Measurements from ENCODE around the gene OR11H6.
"Not testable (repeated sequence)": the region's sequence is repeated elsewhere in the genome, so short reads cannot be mapped to it uniquely, and the experiment has no call there.

Gene OR11H6

GRCh38 chr14:20204721-20205120 is 18.8 kb upstream of the OR11H6 start:
- DNase-seq (ENCODE audit: low read depth in 1 of 2, low spot score in 1 of 2), result peak in 1 of 2 experiments; percentile 40
- no peak overlapping the region for H3K27ac ChIP-seq (replicated peaks)
- TF ChIP-seq CTCF (IDR thresholded peaks at IDR 0.05; ENCODE audit: insufficient read depth, low read length), result no peak
- TF ChIP-seq SPI1 (IDR thresholded peaks at IDR 0.05; ENCODE audit: borderline replicate concordance, low read depth), result 0 out of 2 replicates have a peak, but pooled peaks have one; percentile 9
- H3K4me3 ChIP-seq (replicated peaks; ENCODE audit: insufficient read depth, low read length), result no peak overlapping the region
- no peaks in the 10 kb centered on the region for H3K27me3 ChIP-seq (ENCODE audit: insufficient read depth, poor library complexity, severe bottlenecking)

GRCh38 chr14:20209595-20209994 is 13.9 kb upstream of the OR11H6 start:
- H3K27me3 ChIP-seq (ENCODE audit: insufficient read depth, poor library complexity, severe bottlenecking), result no peaks in the 10 kb centered on the region
- no peak for DNase-seq (ENCODE audit: low read depth in 1 of 2, low spot score in 1 of 2)
- H3K4me3 ChIP-seq (replicated peaks; ENCODE audit: insufficient read depth, low read length), result no peak overlapping the region
- no peak overlapping the region for H3K27ac ChIP-seq (replicated peaks)
- TF ChIP-seq CTCF (IDR thresholded peaks at IDR 0.05; ENCODE audit: insufficient read depth, low read length) (no peak), GABPA (IDR thresholded peaks at IDR 0.05; ENCODE audit: low read depth) (no peak), SPI1 (IDR thresholded peaks at IDR 0.05; ENCODE audit: borderline replicate concordance, low read depth) (no peak), POLR2AphosphoS5 (IDR thresholded peaks at IDR 0.05; ENCODE audit: low read depth) (no peak)
- TF ChIP-seq, protein P1, sequence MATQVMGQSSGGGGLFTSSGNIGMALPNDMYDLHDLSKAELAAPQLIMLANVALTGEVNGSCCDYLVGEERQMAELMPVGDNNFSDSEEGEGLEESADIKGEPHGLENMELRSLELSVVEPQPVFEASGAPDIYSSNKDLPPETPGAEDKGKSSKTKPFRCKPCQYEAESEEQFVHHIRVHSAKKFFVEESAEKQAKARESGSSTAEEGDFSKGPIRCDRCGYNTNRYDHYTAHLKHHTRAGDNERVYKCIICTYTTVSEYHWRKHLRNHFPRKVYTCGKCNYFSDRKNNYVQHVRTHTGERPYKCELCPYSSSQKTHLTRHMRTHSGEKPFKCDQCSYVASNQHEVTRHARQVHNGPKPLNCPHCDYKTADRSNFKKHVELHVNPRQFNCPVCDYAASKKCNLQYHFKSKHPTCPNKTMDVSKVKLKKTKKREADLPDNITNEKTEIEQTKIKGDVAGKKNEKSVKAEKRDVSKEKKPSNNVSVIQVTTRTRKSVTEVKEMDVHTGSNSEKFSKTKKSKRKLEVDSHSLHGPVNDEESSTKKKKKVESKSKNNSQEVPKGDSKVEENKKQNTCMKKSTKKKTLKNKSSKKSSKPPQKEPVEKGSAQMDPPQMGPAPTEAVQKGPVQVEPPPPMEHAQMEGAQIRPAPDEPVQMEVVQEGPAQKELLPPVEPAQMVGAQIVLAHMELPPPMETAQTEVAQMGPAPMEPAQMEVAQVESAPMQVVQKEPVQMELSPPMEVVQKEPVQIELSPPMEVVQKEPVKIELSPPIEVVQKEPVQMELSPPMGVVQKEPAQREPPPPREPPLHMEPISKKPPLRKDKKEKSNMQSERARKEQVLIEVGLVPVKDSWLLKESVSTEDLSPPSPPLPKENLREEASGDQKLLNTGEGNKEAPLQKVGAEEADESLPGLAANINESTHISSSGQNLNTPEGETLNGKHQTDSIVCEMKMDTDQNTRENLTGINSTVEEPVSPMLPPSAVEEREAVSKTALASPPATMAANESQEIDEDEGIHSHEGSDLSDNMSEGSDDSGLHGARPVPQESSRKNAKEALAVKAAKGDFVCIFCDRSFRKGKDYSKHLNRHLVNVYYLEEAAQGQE (IDR thresholded peaks at IDR 0.05; ENCODE audit: insufficient replicate concordance, low read depth), result no peak

DNA sequence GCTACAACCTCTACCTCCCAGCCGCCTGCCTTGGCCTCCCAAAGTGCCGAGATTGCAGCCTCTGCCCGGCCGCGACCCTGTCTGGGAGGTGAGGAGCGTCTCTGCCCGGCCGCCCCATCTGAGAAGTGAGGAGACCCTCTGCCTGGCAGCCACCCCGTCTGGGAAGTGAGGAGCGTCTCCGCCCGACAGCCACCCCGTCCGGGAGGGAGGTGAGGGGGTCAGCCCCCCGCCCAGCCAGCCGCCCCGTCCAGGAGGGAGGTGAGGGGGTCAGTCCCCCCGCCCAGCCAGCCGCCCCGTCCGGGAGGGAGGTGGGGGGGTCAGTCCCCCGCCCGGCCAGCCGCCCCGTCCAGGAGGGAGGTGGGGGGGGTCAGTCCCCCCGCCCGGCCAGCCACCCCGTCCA is 11.1 kb upstream of the OR11H6 start:
- not testable (repeated sequence) for H3K27me3 ChIP-seq (ENCODE audit: insufficient read depth, poor library complexity, severe bottlenecking); DNase-seq (ENCODE audit: low read depth in 1 of 2, low spot score in 1 of 2); H3K27ac ChIP-seq (replicated peaks); H3K4me3 ChIP-seq (replicated peaks; ENCODE audit: insufficient read depth, low read length)

DNA sequence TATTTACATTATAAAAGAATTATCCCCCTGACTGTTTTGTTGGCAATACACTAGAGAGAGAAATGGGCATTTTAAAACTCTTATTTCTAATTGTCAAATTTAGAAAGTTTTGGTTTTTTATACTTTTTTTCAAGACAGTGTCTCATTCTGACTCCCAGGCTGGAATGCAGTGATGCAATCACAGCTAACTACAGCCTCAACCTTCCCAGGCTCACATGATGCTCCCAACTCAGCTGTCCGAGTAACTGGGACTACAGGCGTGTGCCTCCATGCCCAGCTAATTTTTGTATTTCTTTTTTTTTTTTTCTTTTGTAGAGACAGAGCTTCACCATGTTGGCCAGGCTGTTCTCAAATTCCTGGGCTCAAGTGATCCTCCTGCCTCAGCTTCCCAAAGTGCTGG is 8.3 kb upstream of the OR11H6 start:
- no peak for TF ChIP-seq POLR2AphosphoS5 (IDR thresholded peaks at IDR 0.05; ENCODE audit: low read depth)
- no peak for TF ChIP-seq GABPA (IDR thresholded peaks at IDR 0.05; ENCODE audit: low read depth)
- TF ChIP-seq, protein P1 (IDR thresholded peaks at IDR 0.05; ENCODE audit: insufficient replicate concordance, low read depth), result no peak
- no peak for TF ChIP-seq SPI1 (IDR thresholded peaks at IDR 0.05; ENCODE audit: borderline replicate concordance, low read depth)
- no peak for TF ChIP-seq CTCF (IDR thresholded peaks at IDR 0.05; ENCODE audit: insufficient read depth, low read length)
- DNase-seq (ENCODE audit: low read depth in 1 of 2, low spot score in 1 of 2), result no peak
- Histone ChIP-seq H3K4me3 (replicated peaks; ENCODE audit: insufficient read depth, low read length) (no peak overlapping the region), H3K27me3 (ENCODE audit: insufficient read depth, poor library complexity, severe bottlenecking) (no peaks in the 10 kb centered on the region), H3K27ac (replicated peaks) (no peak overlapping the region)
